HepG2 (cell line): ENCODE results near the gene DPY30. TPM values are rescaled to one million over a fixed set of nuclear protein-coding genes. Genes with fewer than 3 reads are reported as not detected.

Source experiments
- ARID4A ChIP-seq: sonication (generic); formaldehyde crosslinking; IDR thresholded peaks from 2 replicates; pipeline ENCODE4 v1.5.0; 2020; ENCODE audit warnings: mild to moderate bottlenecking, missing genetic modification reagents, borderline replicate concordance
- CBX1 ChIP-seq: IDR thresholded peaks from one replicate; pipeline ENCODE4 v1.6.1; 2016; ENCODE audit warnings: antibody characterized with exemption, low read depth
- EED ChIP-seq: sonication (generic); formaldehyde crosslinking; IDR thresholded peaks from 2 replicates; pipeline ENCODE4 v1.5.0; 2020; ENCODE audit warnings: mild to moderate bottlenecking, missing genetic modification reagents
- FOXO1 ChIP-seq: sonication (generic); formaldehyde crosslinking; IDR thresholded peaks from 2 replicates; pipeline ENCODE4 v1.4.0; 2020; ENCODE audit warnings: missing genetic modification reagents
- GMEB2 ChIP-seq: IDR thresholded peaks from 2 replicates; pipeline ENCODE4 v1.6.1; 2016; ENCODE audit warnings: missing biosample characterization, missing genetic modification reagents, low read depth
- GPN1 ChIP-seq: sonication (generic); formaldehyde crosslinking; IDR thresholded peaks from 2 replicates; pipeline ENCODE4 v1.5.1; 2020; ENCODE audit warnings: missing genetic modification reagents, borderline replicate concordance
- IKZF1 ChIP-seq: fragments of 450-650 bp; IDR thresholded peaks from 2 replicates; pipeline ENCODE4 v1.7.1; 2016
- JUNB ChIP-seq: sonication (generic); formaldehyde crosslinking; IDR thresholded peaks from 2 replicates; pipeline ENCODE4 v1.8.0; 2022; ENCODE audit warnings: missing genetic modification reagents, mild to moderate bottlenecking, borderline replicate concordance
- NFIB ChIP-seq: sonication (generic); formaldehyde crosslinking; IDR thresholded peaks from 2 replicates; pipeline ENCODE4 v1.9.0; 2021; ENCODE audit warnings: missing genetic modification reagents, mild to moderate bottlenecking, borderline replicate concordance
- NPAS2 ChIP-seq: sonication (generic); formaldehyde crosslinking; IDR thresholded peaks from 2 replicates; pipeline ENCODE4 v1.8.0; 2022; ENCODE audit warnings: mild to moderate bottlenecking, missing genetic modification reagents, borderline replicate concordance
- RFX1 ChIP-seq: fragments of 450-650 bp; IDR thresholded peaks from 2 replicates; pipeline ENCODE4 v1.6.1; 2017
- TAF15 ChIP-seq: fragments of 200-400 bp; formaldehyde crosslinking; IDR thresholded peaks from one replicate; pipeline ENCODE4 v1.6.1; 2018; ENCODE audit warnings: mild to moderate bottlenecking, low read depth, low read length; ENCODE audit not compliant: poor library complexity, severe bottlenecking
- TCF12 ChIP-seq, 2 experiments: fragments of 450-650 bp in 1 of 2; sonication (generic) in 1 of 2; formaldehyde crosslinking in 1 of 2; IDR thresholded peaks; 2 replicates each; pipeline versions ENCODE4 v1.6.1 to v1.8.0; 2017 to 2022; ENCODE audit warnings: antibody characterized with exemption in 1 of 2, mild to moderate bottlenecking in 1 of 2, missing genetic modification reagents in 1 of 2, moderate library complexity in 1 of 2
- TOE1 ChIP-seq: sonication (generic); formaldehyde crosslinking; IDR thresholded peaks from 2 replicates; pipeline ENCODE4 v1.4.0; 2020; ENCODE audit warnings: mild to moderate bottlenecking, missing genetic modification reagents
- ZFP90 ChIP-seq: sonication (generic); formaldehyde crosslinking; IDR thresholded peaks from 2 replicates; pipeline ENCODE4 v1.8.0; 2022; ENCODE audit warnings: missing genetic modification reagents, mild to moderate bottlenecking, inconsistent platforms, borderline replicate concordance
- ZNF44 ChIP-seq: sonication (generic); formaldehyde crosslinking; IDR thresholded peaks from 2 replicates; pipeline ENCODE4 v1.5.1; 2020; ENCODE audit warnings: mild to moderate bottlenecking, missing genetic modification reagents
- ZNF784 ChIP-seq: sonication (generic); formaldehyde crosslinking; IDR thresholded peaks from 2 replicates; pipeline ENCODE4 v1.5.1; 2020; ENCODE audit warnings: missing genetic modification reagents, mild to moderate bottlenecking, borderline replicate concordance
- polyA plus RNA-seq, 8 experiments: library from polyadenylated mRNA; depleted of rRNA in 3 of 8; stranded (reverse) in 7 of 8; unstranded in 1 of 8; fragments of >200 nt; fragmentation: Illumina TruSeq in 4 of 8; extraction: Trizol in 4 of 8; gene quantifications; 2 replicates each; pipeline versions ENCODE4 v1.2.1 to v1.2.3, GENCODE V29; 2011 to 2016; ENCODE audit warnings: low read depth in 4 of 8, missing spikeins in 1 of 8, mixed read lengths in 1 of 8; ENCODE audit not compliant: insufficient read depth in 1 of 8
- total RNA-seq, 5 experiments: library from RNA; depleted of rRNA; stranded (reverse); fragments of >200 nt; fragmentation: Illumina TruSeq; extraction: Trizol; gene quantifications; 2 replicates each; pipeline ENCODE4 v1.2.3, GENCODE V29; 2016; ENCODE audit warnings: low read depth in 1 of 5
- TF ChIP-seq, protein P1 (sequence below): sonication (generic); formaldehyde crosslinking; IDR thresholded peaks from 2 replicates; pipeline ENCODE4 v1.4.0; 2020; ENCODE audit warnings: mild to moderate bottlenecking, missing genetic modification reagents
- TF ChIP-seq, protein P2 (sequence below): sonication (generic); formaldehyde crosslinking; IDR thresholded peaks from 2 replicates; pipeline ENCODE4 v1.5.1; 2020; ENCODE audit warnings: missing genetic modification reagents, mild to moderate bottlenecking, borderline replicate concordance

The DPY30 gene
- total and polyA plus RNA-seq, 2 of the 13 experiments (the other 11 are each of a cell fraction or from before 2014, with no cell fraction given): 98.1 to 118 TPM

GRCh38 chr2:32039447-32040219 lies at the start of gene DPY30 (continued):
- TF ChIP-seq ZNF784 (CRISPR knock-in tag) (peak; percentile 75; the same call in 1 of the 2 replicates), CBX1 (peak; percentile 43), EED (peak; percentile 30; the same call in 1 of the 2 replicates), TCF12 (IDR thresholded peaks at IDR 0.05) (no peak), TCF12 (CRISPR knock-in tag; IDR thresholded peaks at IDR 0.05) (no peak), ZNF44 (CRISPR knock-in tag) (no peak; the same call in 1 of the 2 replicates), RFX1 (no peak), IKZF1 (no peak), NFIB (CRISPR knock-in tag) (no peak), TAF15 (no peak), NPAS2 (no peak), GPN1 (peak; percentile 69; the same call in 1 of the 2 replicates), JUNB (CRISPR knock-in tag) (no peak), GMEB2 (no peak; the same call in 1 of the 2 replicates), TOE1 (CRISPR knock-in tag) (peak; percentile 66; the same call in 1 of the 2 replicates), ZFP90 (CRISPR knock-in tag) (peak; percentile 95; the same call in 1 of the 2 replicates), ARID4A (CRISPR knock-in tag) (peak; percentile 83; the same call in 1 of the 2 replicates), FOXO1 (CRISPR knock-in tag) (peak; percentile 5; the same call in 1 of the 2 replicates)
- TF ChIP-seq, protein P1, sequence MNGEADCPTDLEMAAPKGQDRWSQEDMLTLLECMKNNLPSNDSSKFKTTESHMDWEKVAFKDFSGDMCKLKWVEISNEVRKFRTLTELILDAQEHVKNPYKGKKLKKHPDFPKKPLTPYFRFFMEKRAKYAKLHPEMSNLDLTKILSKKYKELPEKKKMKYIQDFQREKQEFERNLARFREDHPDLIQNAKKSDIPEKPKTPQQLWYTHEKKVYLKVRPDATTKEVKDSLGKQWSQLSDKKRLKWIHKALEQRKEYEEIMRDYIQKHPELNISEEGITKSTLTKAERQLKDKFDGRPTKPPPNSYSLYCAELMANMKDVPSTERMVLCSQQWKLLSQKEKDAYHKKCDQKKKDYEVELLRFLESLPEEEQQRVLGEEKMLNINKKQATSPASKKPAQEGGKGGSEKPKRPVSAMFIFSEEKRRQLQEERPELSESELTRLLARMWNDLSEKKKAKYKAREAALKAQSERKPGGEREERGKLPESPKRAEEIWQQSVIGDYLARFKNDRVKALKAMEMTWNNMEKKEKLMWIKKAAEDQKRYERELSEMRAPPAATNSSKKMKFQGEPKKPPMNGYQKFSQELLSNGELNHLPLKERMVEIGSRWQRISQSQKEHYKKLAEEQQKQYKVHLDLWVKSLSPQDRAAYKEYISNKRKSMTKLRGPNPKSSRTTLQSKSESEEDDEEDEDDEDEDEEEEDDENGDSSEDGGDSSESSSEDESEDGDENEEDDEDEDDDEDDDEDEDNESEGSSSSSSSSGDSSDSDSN: peak; percentile 98
- TF ChIP-seq, protein P2, sequence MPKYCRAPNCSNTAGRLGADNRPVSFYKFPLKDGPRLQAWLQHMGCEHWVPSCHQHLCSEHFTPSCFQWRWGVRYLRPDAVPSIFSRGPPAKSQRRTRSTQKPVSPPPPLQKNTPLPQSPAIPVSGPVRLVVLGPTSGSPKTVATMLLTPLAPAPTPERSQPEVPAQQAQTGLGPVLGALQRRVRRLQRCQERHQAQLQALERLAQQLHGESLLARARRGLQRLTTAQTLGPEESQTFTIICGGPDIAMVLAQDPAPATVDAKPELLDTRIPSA: no peak
